GM19035 (cell line): Measurements from ENCODE around the gene DBH.

ENCODE experiments used
- ATAC-seq: cut with Tn5 transposase; IDR thresholded peaks from one replicate; pipeline ENCODE4 v1.9.1; 2021; ENCODE audit not compliant: unreplicated experiment

The DBH gene

GRCh38 chr9:133604214-133604613 is 31.9 kb upstream of the DBH start:
- ATAC-seq, result no peak

GRCh38 chr9:133604856-133605255 is 31.3 kb upstream of the DBH start:
- ATAC-seq, result no peak

- no peak for ATAC-seq
Measured at GRCh38 chr9:133605446-133605845, 30.7 kb upstream of the DBH start.

- no peak for ATAC-seq
Measured at GRCh38 chr9:133605856-133606707, 30.1 kb upstream of the DBH start.

GRCh38 chr9:133606708-133607025 is 29.5 kb upstream of the DBH start:
- ATAC-seq, result no peak

- ATAC-seq, result no peak
Measured at GRCh38 chr9:133607381-133607780, 28.8 kb upstream of the DBH start.

- ATAC-seq, result no peak
Measured at GRCh38 chr9:133607976-133608375, 28.2 kb upstream of the DBH start.

- no peak for ATAC-seq
Measured at GRCh38 chr9:133608382-133608781, 27.8 kb upstream of the DBH start.

GRCh38 chr9:133608889-133609288 is 27.3 kb upstream of the DBH start:
- ATAC-seq, result no peak

GRCh38 chr9:133609311-133610098 is 26.7 kb upstream of the DBH start, which contains the start of gene FAM163B:
TSS of gene FAM163B (minus strand) at chr9:133609389. CDS start at chr9:133580223, 29,166 bp downstream.
- ATAC-seq, result no peak

- no peak for ATAC-seq
Measured at GRCh38 chr9:133610845-133611244, 25.3 kb upstream of the DBH start.

- no peak for ATAC-seq
Measured at GRCh38 chr9:133612051-133612450, 24.1 kb upstream of the DBH start.

- ATAC-seq, result no peak
Measured at GRCh38 chr9:133612816-133613215, 23.3 kb upstream of the DBH start.

GRCh38 chr9:133613432-133613831 is 22.7 kb upstream of the DBH start:
- ATAC-seq, result no peak

- ATAC-seq, result no peak
Measured at GRCh38 chr9:133614056-133614455, 22.1 kb upstream of the DBH start.

- ATAC-seq, result no peak
Measured at GRCh38 chr9:133614678-133615077, 21.5 kb upstream of the DBH start.

- ATAC-seq, result no peak
Measured at GRCh38 chr9:133615186-133615585, 21.0 kb upstream of the DBH start.

- no peak for ATAC-seq
Measured at GRCh38 chr9:133615606-133616188, 20.5 kb upstream of the DBH start.

- no peak for ATAC-seq
Measured at GRCh38 chr9:133616643-133617405, 19.3 kb upstream of the DBH start.

- ATAC-seq, result no peak
Measured at GRCh38 chr9:133618726-133619125, 17.4 kb upstream of the DBH start.

- no peak for ATAC-seq
Measured at GRCh38 chr9:133619791-133620190, 16.4 kb upstream of the DBH start.
